RWPE1 (cell line): ENCODE data around the gene TRPM1.

Experiments used
- CTCF ChIA-PET: fragments of 350-600 bp; sonication (Branson Sonifier 250); formaldehyde crosslinking; extraction: SDS; loops from one replicate; lab custom pipeline; 2021; lab: Yijun Ruan, JAX
- POLR2A ChIA-PET: fragments of 400-600 bp; formaldehyde crosslinking; extraction: SDS; loops from one replicate; lab custom pipeline; 2020; ENCODE audit warnings: antibody characterized with exemption; ENCODE audit not compliant: low non-redundant PET; lab: Yijun Ruan, JAX
- DNase-seq: peaks from one replicate; pipeline ENCODE4 v3.0.0; 2012; ENCODE audit warnings: low spot score
- H3K27ac ChIP-seq: fragments of 450-650 bp; 2 replicates; pipeline ENCODE4 v1.5.1; 2017
- TF ChIP-seq, protein P1 (sequence below): fragments of 450-650 bp; conservative IDR thresholded peaks from 2 replicates; pipeline ENCODE4 v1.5.1; 2017; ENCODE audit warnings: low read depth, mild to moderate bottlenecking

The TRPM1 gene

DNA sequence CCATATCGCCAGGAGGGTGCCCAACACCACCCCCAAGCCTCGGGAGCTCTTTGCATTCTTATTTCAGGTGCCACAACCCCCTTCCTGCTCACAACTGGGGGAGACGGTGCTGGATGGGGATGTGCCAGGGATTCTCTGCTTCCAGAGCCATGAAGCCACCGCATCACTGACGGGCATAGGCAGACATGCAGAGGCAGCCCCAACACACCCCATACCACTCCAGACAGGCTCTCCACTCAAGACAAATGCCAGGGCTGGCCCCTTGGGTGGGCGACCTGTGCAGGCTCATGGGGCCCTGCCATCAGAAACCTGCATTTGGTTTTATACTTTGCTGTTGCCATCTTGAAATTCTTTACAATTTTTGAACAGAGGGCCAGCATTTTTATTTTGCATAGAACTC, 27.0 kb upstream of the TRPM1 start:
- TF ChIP-seq, protein P1, sequence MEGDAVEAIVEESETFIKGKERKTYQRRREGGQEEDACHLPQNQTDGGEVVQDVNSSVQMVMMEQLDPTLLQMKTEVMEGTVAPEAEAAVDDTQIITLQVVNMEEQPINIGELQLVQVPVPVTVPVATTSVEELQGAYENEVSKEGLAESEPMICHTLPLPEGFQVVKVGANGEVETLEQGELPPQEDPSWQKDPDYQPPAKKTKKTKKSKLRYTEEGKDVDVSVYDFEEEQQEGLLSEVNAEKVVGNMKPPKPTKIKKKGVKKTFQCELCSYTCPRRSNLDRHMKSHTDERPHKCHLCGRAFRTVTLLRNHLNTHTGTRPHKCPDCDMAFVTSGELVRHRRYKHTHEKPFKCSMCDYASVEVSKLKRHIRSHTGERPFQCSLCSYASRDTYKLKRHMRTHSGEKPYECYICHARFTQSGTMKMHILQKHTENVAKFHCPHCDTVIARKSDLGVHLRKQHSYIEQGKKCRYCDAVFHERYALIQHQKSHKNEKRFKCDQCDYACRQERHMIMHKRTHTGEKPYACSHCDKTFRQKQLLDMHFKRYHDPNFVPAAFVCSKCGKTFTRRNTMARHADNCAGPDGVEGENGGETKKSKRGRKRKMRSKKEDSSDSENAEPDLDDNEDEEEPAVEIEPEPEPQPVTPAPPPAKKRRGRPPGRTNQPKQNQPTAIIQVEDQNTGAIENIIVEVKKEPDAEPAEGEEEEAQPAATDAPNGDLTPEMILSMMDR = no peak
- POLR2A ChIA-PET = no interaction called here

DNA sequence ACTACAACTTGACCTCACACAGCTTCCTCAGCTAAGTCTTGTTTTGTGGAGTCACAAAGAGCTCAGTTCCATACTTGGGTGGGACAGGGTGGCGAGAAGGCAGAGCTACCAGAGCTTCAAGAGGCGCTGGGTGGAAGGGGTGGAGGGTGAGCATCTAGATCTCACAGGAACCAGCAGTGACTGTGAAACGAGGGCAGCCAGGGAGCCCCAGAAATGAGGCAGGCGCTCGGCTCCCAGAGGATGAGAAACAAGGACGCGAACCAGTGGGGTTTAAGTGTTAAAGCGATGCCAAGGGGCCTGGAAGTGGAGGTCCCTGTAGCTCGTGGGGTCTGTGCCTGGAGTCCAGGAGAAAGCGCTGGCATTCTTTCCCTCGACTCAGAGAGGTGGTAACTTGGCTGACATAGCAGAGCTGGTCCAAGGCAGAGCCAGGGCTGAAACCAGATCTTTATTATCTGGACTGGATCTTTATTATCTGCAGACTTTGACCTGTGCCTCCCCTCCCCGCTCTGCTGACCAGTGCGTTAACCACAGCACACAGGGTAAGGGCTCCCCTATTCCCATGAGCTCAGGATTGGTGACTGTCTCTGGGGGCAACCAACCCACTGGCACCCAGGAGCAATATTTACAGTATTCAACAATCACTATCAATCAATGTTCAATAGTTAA, 26.2 kb upstream of the TRPM1 start:
- POLR2A ChIA-PET = no interaction called here
- DNase-seq = no peak
- CTCF ChIA-PET = interaction anchor here (0.8 to 1.8 kb wide), 2 partner anchors 15 to 17 kb away, joined by 3 to 6 read pairs; no protein-coding TSS in a partner anchor
- no peak overlapping the region for H3K27ac ChIP-seq
- TF ChIP-seq, protein P1 = no peak

More for the DNA sequence above, 27.0 kb upstream of the TRPM1 start:
- H3K27ac ChIP-seq = no peak overlapping the region
- DNase-seq = no peak
- CTCF ChIA-PET = interaction anchor here (0.6 to 1.8 kb wide), 15 partner anchors 13 to 501 kb away, joined by 3 to 10 read pairs (median 4); partner anchors contain the start of gene TRPM1

DNA sequence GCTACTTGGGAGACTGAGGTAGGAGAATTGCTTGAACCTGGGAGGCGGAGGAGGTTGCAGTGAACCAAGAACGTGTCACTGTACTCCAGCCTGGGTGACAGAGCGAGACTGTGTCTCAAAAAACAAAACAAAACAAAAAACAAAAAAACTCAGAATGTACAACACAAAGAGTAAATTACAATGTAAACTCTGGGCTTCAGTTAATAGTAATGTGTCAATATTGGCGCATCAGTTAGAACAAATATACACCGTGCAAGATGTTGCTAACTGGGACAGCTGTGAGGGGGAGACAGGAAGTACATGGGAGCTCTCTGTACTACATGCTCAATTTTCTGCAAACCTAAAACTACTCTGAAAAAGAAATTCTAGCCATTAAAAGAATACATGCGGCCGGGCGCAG, 23.5 kb upstream of the TRPM1 start:
- DNase-seq = no peak
- ChIA-PET CTCF (no interaction called here), POLR2A (no interaction called here)
- no peak overlapping the region for H3K27ac ChIP-seq
- TF ChIP-seq, protein P1 = no peak

DNA sequence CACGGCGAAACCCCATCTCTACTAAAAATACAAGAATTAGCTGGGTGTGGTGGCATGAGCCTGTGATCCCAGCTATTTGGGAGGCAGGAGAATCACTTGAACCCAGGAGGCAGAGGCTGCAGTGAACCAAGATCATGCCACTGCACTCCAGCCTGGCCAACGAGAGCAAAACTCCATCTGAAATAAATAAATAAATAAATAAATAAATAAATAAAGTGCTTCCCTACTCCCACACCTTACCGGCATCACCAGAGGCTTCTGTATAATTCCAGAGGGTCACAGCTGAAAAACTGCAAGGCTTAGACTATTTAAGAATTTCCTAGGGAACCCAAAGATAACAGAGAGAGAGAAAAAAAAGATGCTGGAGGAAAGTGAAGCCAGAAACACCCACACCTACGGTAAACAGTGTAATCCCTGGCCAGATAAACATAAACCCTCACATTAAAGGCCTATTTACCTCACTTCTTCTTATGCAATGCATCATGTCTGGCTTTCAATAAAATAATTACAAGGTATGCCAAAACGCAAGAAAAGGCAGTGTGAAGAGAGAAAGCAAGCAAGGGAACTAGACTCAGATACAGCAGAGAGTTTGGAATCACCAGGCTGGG, 15.0 kb upstream of the TRPM1 start:
- H3K27ac ChIP-seq = no peak overlapping the region
- CTCF ChIA-PET = no interaction called here
- no peak for DNase-seq
- POLR2A ChIA-PET = no interaction called here
- TF ChIP-seq, protein P1 = no peak

DNA sequence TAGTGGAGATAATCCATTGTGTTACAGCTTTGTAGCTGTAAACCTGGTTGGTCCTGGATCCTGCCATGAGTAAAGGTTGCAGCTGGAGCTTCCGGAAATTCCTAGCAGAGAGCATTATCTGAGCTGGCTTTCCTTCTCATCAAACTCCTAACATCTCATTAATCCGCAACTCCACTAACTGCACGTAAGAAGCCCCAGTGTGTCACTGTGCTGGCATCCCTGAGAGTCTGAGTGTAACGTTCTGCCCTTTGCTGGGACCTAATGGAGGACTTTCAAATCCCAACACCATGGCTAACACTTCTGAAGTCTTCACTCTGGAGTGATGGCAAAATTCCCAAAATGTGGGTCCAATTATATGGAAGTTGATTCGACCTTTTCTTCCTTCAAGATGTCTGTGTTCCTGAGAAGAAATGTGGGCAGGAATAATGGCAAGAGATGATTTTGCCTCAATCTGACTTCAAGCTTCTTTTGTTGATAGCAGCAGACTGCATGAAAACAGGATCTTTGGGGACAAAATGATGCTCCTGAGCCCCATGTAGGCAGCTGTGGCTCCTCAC, 9.6 kb upstream of the TRPM1 start:
- no peak for DNase-seq
- CTCF ChIA-PET = interaction anchor here (0.6 kb wide), 1 partner anchor 27 kb away, joined by 3 read pairs; no protein-coding TSS in a partner anchor
- POLR2A ChIA-PET = no interaction called here
- TF ChIP-seq, protein P1 = no peak
- H3K27ac ChIP-seq = no peak overlapping the region

DNA sequence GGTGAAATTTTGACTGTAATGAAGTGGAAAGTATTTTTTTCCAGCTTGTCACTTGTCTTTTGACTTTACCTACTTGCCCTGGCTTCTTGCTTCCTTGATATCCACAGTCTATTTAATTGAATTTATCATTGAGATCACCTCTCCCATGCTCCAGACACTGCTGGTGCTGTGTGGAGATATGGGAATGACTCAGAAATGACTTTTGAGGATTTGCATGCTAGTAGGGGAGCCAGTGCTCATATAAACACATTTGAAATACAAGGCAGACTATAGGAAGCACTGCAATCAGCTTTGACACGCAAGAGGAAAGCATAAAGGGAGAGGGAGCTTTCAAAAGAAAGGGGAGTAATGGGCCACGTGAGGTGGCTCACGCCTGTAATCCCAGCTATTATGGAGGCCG, 7.3 kb upstream of the TRPM1 start:
- no peak for DNase-seq
- no peak overlapping the region for H3K27ac ChIP-seq
- TF ChIP-seq, protein P1 = no peak
- POLR2A ChIA-PET = no interaction called here
- CTCF ChIA-PET = interaction anchor here (1.1 kb wide), 1 partner anchor 20 kb away, joined by 3 read pairs; no protein-coding TSS in a partner anchor
